SK-N-SH treated with all-trans-retinoic acid at 6 μM for 48 hours (cell line): ENCODE measurements around the gene MYLK4.

Experiments
- ATAC-seq: fragments of 200-7000 bp; cut with Tn5 transposase; 3 replicates; pipeline ENCODE4 v1.9.1; 2020; ENCODE audit warnings: mild to moderate bottlenecking, moderate library complexity
- ARNTL ChIP-seq: fragments of 450-650 bp; formaldehyde crosslinking; IDR thresholded peaks from 2 replicates; pipeline ENCODE4 v1.5.0; 2020; ENCODE audit warnings: low read depth, mild to moderate bottlenecking, moderate library complexity, borderline replicate concordance
- BACH2 ChIP-seq: fragments of 250-450 bp; sonication (Bioruptor Pico); IDR thresholded peaks from 2 replicates; pipeline ENCODE4 v1.9.0; 2021; ENCODE audit warnings: mild to moderate bottlenecking, borderline replicate concordance
- CREB5 ChIP-seq: fragments of 250-450 bp; sonication (Bioruptor Pico); IDR thresholded peaks from 2 replicates; pipeline ENCODE4 v1.5.1; 2020; ENCODE audit warnings: low read depth, mild to moderate bottlenecking, moderate library complexity
- CSDC2 ChIP-seq: fragments of 250-450 bp; sonication (Bioruptor Pico); IDR thresholded peaks from 2 replicates; pipeline ENCODE4 v1.5.0; 2020; ENCODE audit warnings: mild to moderate bottlenecking, moderate library complexity
- ESRRG ChIP-seq: fragments of 250-450 bp; sonication (Bioruptor Pico); IDR thresholded peaks from 2 replicates; pipeline ENCODE4 v1.6.1; 2021; ENCODE audit warnings: mild to moderate bottlenecking
- GLIS3 ChIP-seq: fragments of 250-450 bp; sonication (Bioruptor Pico); IDR thresholded peaks from 2 replicates; pipeline ENCODE4 v1.5.0; 2020; ENCODE audit warnings: mild to moderate bottlenecking, moderate library complexity
- ISL1 ChIP-seq: fragments of 250-450 bp; sonication (Bioruptor Pico); IDR thresholded peaks from 2 replicates; pipeline ENCODE4 v2.1.2; 2022; ENCODE audit warnings: mild to moderate bottlenecking, moderate library complexity
- POU6F1 ChIP-seq: fragments of 250-450 bp; sonication (Bioruptor Pico); IDR thresholded peaks from 2 replicates; pipeline ENCODE4 v1.8.0; 2021; ENCODE audit warnings: low read depth, mild to moderate bottlenecking, moderate library complexity, borderline replicate concordance
- PPARA ChIP-seq: fragments of 250-450 bp; sonication (Bioruptor Pico); IDR thresholded peaks from 2 replicates; pipeline ENCODE4 v1.5.0; 2020; ENCODE audit warnings: mild to moderate bottlenecking, borderline replicate concordance
- RARB ChIP-seq: fragments of 250-450 bp; sonication (Bioruptor Pico); IDR thresholded peaks from 2 replicates; pipeline ENCODE4 v1.8.0; 2021; ENCODE audit warnings: mild to moderate bottlenecking, moderate library complexity
- SNAI2 ChIP-seq: fragments of 250-450 bp; sonication (Bioruptor Pico); IDR thresholded peaks from 2 replicates; pipeline ENCODE4 v1.5.0; 2020; ENCODE audit warnings: mild to moderate bottlenecking, moderate library complexity
- TCF4 ChIP-seq: fragments of 250-450 bp; sonication (Bioruptor Pico); IDR thresholded peaks from 2 replicates; pipeline ENCODE4 v1.8.0; 2021; ENCODE audit warnings: mild to moderate bottlenecking, moderate library complexity, borderline replicate concordance
- ZC3H10 ChIP-seq: fragments of 250-450 bp; sonication (Bioruptor Pico); IDR thresholded peaks from 2 replicates; pipeline ENCODE4 v1.5.1; 2021; ENCODE audit warnings: mild to moderate bottlenecking, moderate library complexity
- ZFP3 ChIP-seq: fragments of 250-450 bp; sonication (Bioruptor Pico); IDR thresholded peaks from 2 replicates; pipeline ENCODE4 v1.5.0; 2020; ENCODE audit warnings: mild to moderate bottlenecking, moderate library complexity
- ZFP30 ChIP-seq: fragments of 450-650 bp; formaldehyde crosslinking; IDR thresholded peaks from 2 replicates; pipeline ENCODE4 v1.5.0; 2022; ENCODE audit warnings: mild to moderate bottlenecking, moderate library complexity
- ZNF565 ChIP-seq: fragments of 450-650 bp; formaldehyde crosslinking; conservative IDR thresholded peaks from 2 replicates; pipeline ENCODE4 v1.5.0; 2020; ENCODE audit warnings: low read depth, mild to moderate bottlenecking, moderate library complexity
- ZNF70 ChIP-seq: fragments of 450-650 bp; formaldehyde crosslinking; IDR thresholded peaks from 2 replicates; pipeline ENCODE4 v1.5.0; 2020; ENCODE audit warnings: mild to moderate bottlenecking, moderate library complexity
- ZNF8 ChIP-seq: fragments of 450-650 bp; formaldehyde crosslinking; IDR thresholded peaks from 2 replicates; pipeline ENCODE4 v1.5.0; 2020; ENCODE audit warnings: mild to moderate bottlenecking, moderate library complexity
- TF ChIP-seq, protein P1 (sequence below): fragments of 250-450 bp; sonication (Bioruptor Pico); IDR thresholded peaks from 2 replicates; pipeline ENCODE4 v1.5.1; 2021; ENCODE audit warnings: mild to moderate bottlenecking, moderate library complexity

Gene MYLK4

DNA sequence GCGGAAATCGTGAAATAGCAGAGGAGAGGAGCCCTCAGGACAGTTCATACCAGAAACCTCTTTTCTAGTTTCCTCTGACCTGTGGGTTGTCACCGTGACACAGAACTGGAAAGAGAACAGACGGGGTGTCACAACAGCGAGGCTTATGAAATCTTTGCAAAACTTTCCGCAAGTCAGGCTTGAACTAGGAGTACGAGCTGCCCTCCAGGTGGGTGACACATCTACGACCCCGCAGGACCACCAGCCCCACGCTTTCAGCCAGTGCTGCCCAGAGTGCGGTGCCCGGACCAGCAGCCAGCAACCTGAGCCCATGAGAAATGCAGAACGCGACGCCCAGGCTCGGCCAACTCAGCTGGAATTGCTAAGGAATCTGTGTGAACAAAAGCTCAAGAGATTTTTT lies 45.2 kb upstream of the MYLK4 start:
- TF ChIP-seq SNAI2 (CRISPR knock-in tag) (no peak), CREB5 (CRISPR knock-in tag) (no peak), ZNF8 (CRISPR knock-in tag) (no peak), ZNF70 (CRISPR knock-in tag) (no peak), ZFP3 (CRISPR knock-in tag) (no peak), PPARA (CRISPR knock-in tag) (no peak), TCF4 (CRISPR knock-in tag) (no peak), CSDC2 (CRISPR knock-in tag) (no peak), ZC3H10 (no peak), POU6F1 (CRISPR knock-in tag) (no peak), ARNTL (CRISPR knock-in tag) (no peak), GLIS3 (CRISPR knock-in tag) (no peak)
- no peak for ATAC-seq

- TF ChIP-seq ISL1 (CRISPR knock-in tag) (no peak), ZNF70 (CRISPR knock-in tag) (no peak), ZFP30 (CRISPR knock-in tag) (no peak), BACH2 (CRISPR knock-in tag) (no peak), RARB (CRISPR knock-in tag) (no peak), ESRRG (no peak), ZNF8 (CRISPR knock-in tag) (no peak), CREB5 (CRISPR knock-in tag) (no peak)
- TF ChIP-seq, protein P1, sequence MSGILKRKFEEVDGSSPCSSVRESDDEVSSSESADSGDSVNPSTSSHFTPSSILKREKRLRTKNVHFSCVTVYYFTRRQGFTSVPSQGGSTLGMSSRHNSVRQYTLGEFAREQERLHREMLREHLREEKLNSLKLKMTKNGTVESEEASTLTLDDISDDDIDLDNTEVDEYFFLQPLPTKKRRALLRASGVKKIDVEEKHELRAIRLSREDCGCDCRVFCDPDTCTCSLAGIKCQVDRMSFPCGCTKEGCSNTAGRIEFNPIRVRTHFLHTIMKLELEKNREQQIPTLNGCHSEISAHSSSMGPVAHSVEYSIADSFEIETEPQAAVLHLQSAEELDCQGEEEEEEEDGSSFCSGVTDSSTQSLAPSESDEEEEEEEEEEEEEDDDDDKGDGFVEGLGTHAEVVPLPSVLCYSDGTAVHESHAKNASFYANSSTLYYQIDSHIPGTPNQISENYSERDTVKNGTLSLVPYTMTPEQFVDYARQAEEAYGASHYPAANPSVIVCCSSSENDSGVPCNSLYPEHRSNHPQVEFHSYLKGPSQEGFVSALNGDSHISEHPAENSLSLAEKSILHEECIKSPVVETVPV (CRISPR knock-in tag), result no peak
- TF ChIP-seq, all 23 proteins: peak for 0
- ATAC-seq, result no peak
These were observed 44.4 kb upstream of the MYLK4 start for GRCh38 chr6:2795162-2795561.

- TF ChIP-seq, protein P1 (CRISPR knock-in tag), result no peak
- no peak for TF ChIP-seq ZNF565 (CRISPR knock-in tag)
- no peak for ATAC-seq
These were observed 43.5 kb upstream of the MYLK4 start for GRCh38 chr6:2794171-2794730.

DNA sequence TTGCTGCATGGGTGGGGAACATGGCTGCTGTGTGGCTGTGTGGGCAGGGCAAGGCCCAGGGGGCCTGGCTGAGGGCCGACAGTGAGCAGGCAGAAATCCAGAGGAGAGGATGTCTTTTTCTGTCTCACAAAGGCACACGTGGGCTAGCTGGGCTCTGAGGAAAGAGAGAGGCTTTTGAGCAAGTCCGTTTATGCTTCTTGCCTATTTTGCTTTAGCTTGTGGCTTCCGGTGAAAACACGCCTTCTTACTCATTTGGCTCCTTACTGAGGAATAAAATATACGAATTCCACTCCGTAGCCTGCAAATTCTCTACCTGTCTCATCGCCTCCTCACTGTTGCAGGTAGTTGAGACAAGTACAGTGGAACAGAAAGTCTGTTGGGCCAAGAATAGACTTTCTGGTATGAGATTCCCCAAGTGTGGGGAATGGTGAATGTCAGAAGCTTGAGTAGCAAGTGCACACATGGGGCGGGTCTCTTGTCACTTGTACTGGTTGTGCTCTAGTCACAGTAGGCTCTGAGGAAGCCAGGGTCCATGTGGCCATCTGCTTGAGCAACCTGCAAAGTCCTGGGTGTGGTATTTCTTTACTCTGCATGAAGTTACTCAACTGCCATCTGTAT lies 42.9 kb upstream of the MYLK4 start:
- ATAC-seq, result no peak
- no peak for TF ChIP-seq ZC3H10
- TF ChIP-seq, all 23 proteins: peak for 0
